ENCODE measurements around the gene ARHGAP10. TPM values are rescaled to one million over a fixed set of nuclear protein-coding genes. Genes with fewer than 3 reads are reported as not detected.

ARHGAP10 gene
- total and polyA plus RNA-seq, 2 donors (not counting 1 experiment from before 2014, with no cell fraction given) = 0.10 to 0.34 TPM

DNA sequence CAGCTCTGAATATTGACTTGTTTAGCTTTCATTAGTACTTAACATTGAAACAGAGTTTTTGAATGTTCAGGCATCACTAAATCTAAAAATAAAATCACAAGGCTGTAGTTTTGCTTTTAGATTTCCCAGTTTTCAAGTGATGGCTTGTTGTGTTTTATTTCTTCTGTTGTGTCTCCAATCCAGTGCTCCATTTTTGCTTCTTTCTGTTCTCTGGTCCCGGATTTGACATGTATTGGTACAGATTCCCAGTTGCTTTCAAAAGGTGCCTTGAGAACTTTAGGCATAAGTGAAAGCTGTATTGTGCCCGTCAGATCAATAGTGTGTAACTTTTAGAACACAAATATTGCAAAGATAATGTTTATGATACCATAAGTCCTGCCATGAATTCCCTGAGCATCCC is 53.2 kb downstream of the ARHGAP10 start:
- H3K27me3 ChIP-seq (replicated peaks in 1 of 4; ENCODE audit: control extremely low read depth in 1 of 4, control insufficient read depth in 3 of 4, insufficient read depth in 4 of 4, low read length in 3 of 4) = peaks cover 0 to 5% (median 0%) of the 10 kb centered on the region in 4 experiments
- intact Hi-C loops (cut with micrococcal nuclease) = no loop called here
- Mint-ChIP-seq H3K27ac (no peak overlapping the region), H3K9me3 (ENCODE audit: insufficient read depth) (no peaks in the 10 kb centered on the region), H3K4me3 (no peak overlapping the region), H3K27me3 (peaks cover 5% of the 10 kb centered on the region), H3K4me1 (peaks cover 7% of the 10 kb centered on the region)
- no peak for TF ChIP-seq EZH2 (IDR thresholded peaks at IDR 0.05; ENCODE audit: borderline replicate concordance, insufficient read depth, low read depth, low read length, poor library complexity, severe bottlenecking)
- TF ChIP-seq, protein P1, sequence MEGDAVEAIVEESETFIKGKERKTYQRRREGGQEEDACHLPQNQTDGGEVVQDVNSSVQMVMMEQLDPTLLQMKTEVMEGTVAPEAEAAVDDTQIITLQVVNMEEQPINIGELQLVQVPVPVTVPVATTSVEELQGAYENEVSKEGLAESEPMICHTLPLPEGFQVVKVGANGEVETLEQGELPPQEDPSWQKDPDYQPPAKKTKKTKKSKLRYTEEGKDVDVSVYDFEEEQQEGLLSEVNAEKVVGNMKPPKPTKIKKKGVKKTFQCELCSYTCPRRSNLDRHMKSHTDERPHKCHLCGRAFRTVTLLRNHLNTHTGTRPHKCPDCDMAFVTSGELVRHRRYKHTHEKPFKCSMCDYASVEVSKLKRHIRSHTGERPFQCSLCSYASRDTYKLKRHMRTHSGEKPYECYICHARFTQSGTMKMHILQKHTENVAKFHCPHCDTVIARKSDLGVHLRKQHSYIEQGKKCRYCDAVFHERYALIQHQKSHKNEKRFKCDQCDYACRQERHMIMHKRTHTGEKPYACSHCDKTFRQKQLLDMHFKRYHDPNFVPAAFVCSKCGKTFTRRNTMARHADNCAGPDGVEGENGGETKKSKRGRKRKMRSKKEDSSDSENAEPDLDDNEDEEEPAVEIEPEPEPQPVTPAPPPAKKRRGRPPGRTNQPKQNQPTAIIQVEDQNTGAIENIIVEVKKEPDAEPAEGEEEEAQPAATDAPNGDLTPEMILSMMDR (IDR thresholded peaks at IDR 0.05) = no peak
- DNase-seq (no peak), ATAC-seq (ENCODE audit: low read depth) (no peak)
- no peaks in the 10 kb centered on the region for H3K79me2 ChIP-seq (ENCODE audit: control insufficient read depth, insufficient read depth, low read length)
- peaks cover 6% of the 10 kb centered on the region in 2 donors for H3K4me1 ChIP-seq (ENCODE audit: control insufficient read depth in 2 of 2, insufficient read depth in 2 of 2, low read length in 2 of 2)
- H4K20me1 ChIP-seq (ENCODE audit: control insufficient read depth, insufficient read depth, low read length, poor library complexity, severe bottlenecking) = no peaks in the 10 kb centered on the region
- POLR2A ChIA-PET = no interaction called here
- no peaks in the 10 kb centered on the region for H3K36me3 ChIP-seq (replicated peaks in 1 of 2; ENCODE audit: control extremely low read depth in 1 of 2, control insufficient read depth in 1 of 2, extremely low read depth in 1 of 2, insufficient read depth in 2 of 2, low read length in 1 of 2)
- H3K27ac ChIP-seq (ENCODE audit: low read length in 2 of 2) = no peak overlapping the region
- CTCF ChIA-PET = no interaction called here
- no peak overlapping the region for H3K4me3 ChIP-seq (ENCODE audit: control extremely low read depth in 1 of 5, extremely low read depth in 1 of 5, insufficient read depth in 1 of 5, low read depth in 2 of 5, low read length in 4 of 5)
- H2AFZ ChIP-seq (ENCODE audit: insufficient read depth, low read depth, low read length, poor library complexity, severe bottlenecking) = no peak overlapping the region
- WGBS (ENCODE audit: insufficient coverage) = 100% methylated on average over 1 of the region's 2 CpGs
- no peak overlapping the region for H3K4me2 ChIP-seq (replicated peaks; ENCODE audit: low read depth, low read length, poor library complexity, severe bottlenecking)
- H3K9me3 ChIP-seq (ENCODE audit: control extremely low read depth in 1 of 3, control insufficient read depth in 2 of 3, insufficient read depth in 1 of 3, low read length in 2 of 3) = no peaks in the 10 kb centered on the region
- H3K9ac ChIP-seq (ENCODE audit: low read length) = no peak overlapping the region

DNA sequence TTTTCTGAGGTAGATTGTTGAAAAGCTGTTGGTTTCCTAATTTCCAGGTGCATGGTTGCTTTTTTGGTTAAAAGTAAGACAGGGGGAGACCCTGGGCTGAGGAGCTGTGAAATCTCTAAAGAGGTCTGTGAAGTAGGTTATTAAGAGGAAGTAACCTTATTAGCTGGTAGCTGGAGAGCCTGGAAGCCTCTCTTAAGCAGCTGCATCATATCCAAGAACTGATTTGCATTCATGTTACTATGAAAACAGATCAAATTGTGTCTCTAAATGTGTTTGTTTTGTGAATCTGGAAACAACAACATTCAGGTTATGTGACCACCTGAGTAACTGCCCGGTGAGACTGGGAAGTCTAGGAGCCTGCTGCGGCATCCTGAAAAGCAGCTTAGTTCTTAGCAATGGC is 54.1 kb downstream of the ARHGAP10 start:
- 80% methylated on average over 1 of the region's 2 CpGs for WGBS (ENCODE audit: insufficient coverage)
- Mint-ChIP-seq H3K27ac (no peak overlapping the region), H3K27me3 (no peaks in the 10 kb centered on the region), H3K9me3 (ENCODE audit: insufficient read depth) (no peaks in the 10 kb centered on the region), H3K4me1 (no peaks in the 10 kb centered on the region), H3K4me3 (no peak overlapping the region)
- intact Hi-C loops (cut with micrococcal nuclease) = no loop called here
- no peaks in the 10 kb centered on the region for H3K27me3 ChIP-seq (replicated peaks in 1 of 4; ENCODE audit: control extremely low read depth in 1 of 4, control insufficient read depth in 3 of 4, insufficient read depth in 4 of 4, low read length in 3 of 4)
- no peaks in the 10 kb centered on the region for H3K79me2 ChIP-seq (ENCODE audit: control insufficient read depth, insufficient read depth, low read length)
- no peaks in the 10 kb centered on the region for H4K20me1 ChIP-seq (ENCODE audit: control insufficient read depth, insufficient read depth, low read length, poor library complexity, severe bottlenecking)
- H3K4me1 ChIP-seq (ENCODE audit: control insufficient read depth in 2 of 2, insufficient read depth in 2 of 2, low read length in 2 of 2) = no peaks in the 10 kb centered on the region
- H3K4me3 ChIP-seq (ENCODE audit: control extremely low read depth in 1 of 5, extremely low read depth in 1 of 5, insufficient read depth in 1 of 5, low read depth in 2 of 5, low read length in 4 of 5) = no peak overlapping the region
- no peak overlapping the region for H3K9ac ChIP-seq (ENCODE audit: low read length)
- TF ChIP-seq EZH2 (IDR thresholded peaks at IDR 0.05; ENCODE audit: borderline replicate concordance, insufficient read depth, low read depth, low read length, poor library complexity, severe bottlenecking) = no peak
- TF ChIP-seq, protein P1 (IDR thresholded peaks at IDR 0.05) = no peak
- DNase-seq (no peak), ATAC-seq (ENCODE audit: low read depth) (no peak)
- H3K36me3 ChIP-seq (replicated peaks in 1 of 2; ENCODE audit: control extremely low read depth in 1 of 2, control insufficient read depth in 1 of 2, extremely low read depth in 1 of 2, insufficient read depth in 2 of 2, low read length in 1 of 2) = no peaks in the 10 kb centered on the region
- H3K27ac ChIP-seq (ENCODE audit: low read length in 2 of 2) = no peak overlapping the region
- CTCF ChIA-PET = no interaction called here
- no peak overlapping the region for H3K4me2 ChIP-seq (replicated peaks; ENCODE audit: low read depth, low read length, poor library complexity, severe bottlenecking)
- POLR2A ChIA-PET = no interaction called here
- no peaks in the 10 kb centered on the region for H3K9me3 ChIP-seq (ENCODE audit: control extremely low read depth in 1 of 3, control insufficient read depth in 2 of 3, insufficient read depth in 1 of 3, low read length in 2 of 3)
- H2AFZ ChIP-seq (ENCODE audit: insufficient read depth, low read depth, low read length, poor library complexity, severe bottlenecking) = no peak overlapping the region

All from B cell (primary cell).